IMR-90 (cell line): ENCODE data around the gene NCBP2L. TPM values are rescaled to one million over a fixed set of nuclear protein-coding genes. Genes with fewer than 3 reads are reported as not detected.

Experiments used
- ATAC-seq: fragments of 200-7000 bp; cut with Tn5 transposase; 2 replicates; pipeline ENCODE4 v1.9.1; 2020; ENCODE audit warnings: low read depth, mild to moderate bottlenecking, moderate library complexity
- BruUV-seq: library from RNA; stranded (reverse); fragments of 400-500 nt; replicated peaks from 2 replicates; lab custom pipeline; 2021; lab: Mats Ljungman, UMichigan
- CTCF ChIA-PET: fragments of 300-600 bp; formaldehyde crosslinking; extraction: SDS; loops from one replicate; lab custom pipeline; 2021; ENCODE audit warnings: antibody characterized with exemption; lab: Yijun Ruan, JAX
- POLR2A ChIA-PET: fragments of 300-600 bp; sonication (Branson Sonifier 250); formaldehyde crosslinking; loops from one replicate; lab custom pipeline; 2022; ENCODE audit warnings: antibody characterized with exemption; ENCODE audit not compliant: unreplicated experiment; lab: Charles Lee
- DNase-seq: peaks from one replicate; pipeline ENCODE4 v3.0.0; 2013
- H2AFZ ChIP-seq: replicated peaks from 2 replicates; pipeline ENCODE3; 2013; ENCODE audit warnings: low read length, mild to moderate bottlenecking; ENCODE audit not compliant: poor library complexity
- H2AK5ac ChIP-seq: 2 replicates; pipeline ENCODE4 v1.6.1; 2013; ENCODE audit warnings: low read depth, low read length, inconsistent platforms
- H2AK9ac ChIP-seq: replicated peaks from 2 replicates; pipeline ENCODE3; 2013; ENCODE audit warnings: mild to moderate bottlenecking, low read depth, low read length, moderate library complexity; ENCODE audit not compliant: poor library complexity
- H2BK120ac ChIP-seq: 2 replicates; pipeline ENCODE4 v1.6.1; 2013; ENCODE audit warnings: low read depth, low read length, inconsistent platforms
- H2BK15ac ChIP-seq: 3 replicates; pipeline ENCODE4 v1.6.1; 2013; ENCODE audit warnings: low read depth, low read length, inconsistent platforms
- H2BK20ac ChIP-seq: 2 replicates; pipeline ENCODE4 v1.6.1; 2013; ENCODE audit warnings: low read depth, mild to moderate bottlenecking, inconsistent platforms, low read length, moderate library complexity
- H2BK5ac ChIP-seq: 2 replicates; pipeline ENCODE4 v1.6.1; 2013; ENCODE audit warnings: mild to moderate bottlenecking, low read depth, low read length, inconsistent platforms; ENCODE audit not compliant: poor library complexity, severe bottlenecking
- H3K14ac ChIP-seq: replicated peaks from 2 replicates; pipeline ENCODE4 v1.6.1; 2013; ENCODE audit warnings: low read depth, low read length, inconsistent platforms
- H3K18ac ChIP-seq: 2 replicates; pipeline ENCODE4 v1.6.1; 2013; ENCODE audit warnings: low read depth, low read length, control low read depth
- H3K23ac ChIP-seq: 2 replicates; pipeline ENCODE4 v1.6.1; 2013; ENCODE audit warnings: low read depth, low read length, inconsistent platforms
- H3K27ac ChIP-seq: 2 replicates; pipeline ENCODE4 v1.5.1; 2013; ENCODE audit warnings: mild to moderate bottlenecking, control low read depth, low read length; ENCODE audit not compliant: insufficient read depth
- H3K27me3 ChIP-seq: 2 replicates; pipeline ENCODE4 v1.6.1; 2013; ENCODE audit warnings: low read length; ENCODE audit not compliant: control insufficient read depth, insufficient read depth
- H3K36me3 ChIP-seq: 2 replicates; pipeline ENCODE4 v1.6.1; 2013; ENCODE audit warnings: low read length, mixed read lengths; ENCODE audit not compliant: control insufficient read depth, insufficient read depth
- H3K4ac ChIP-seq: 2 replicates; pipeline ENCODE4 v1.6.1; 2013; ENCODE audit warnings: low read depth, low read length, inconsistent platforms
- H3K4me1 ChIP-seq: 2 replicates; pipeline ENCODE4 v1.6.1; 2013; ENCODE audit warnings: low read length, mixed read lengths; ENCODE audit not compliant: control insufficient read depth, insufficient read depth
- H3K4me2 ChIP-seq: 2 replicates; pipeline ENCODE4 v1.6.1; 2013; ENCODE audit warnings: low read depth, mild to moderate bottlenecking, control low read depth, low read length, moderate library complexity
- H3K4me3 ChIP-seq: 2 replicates; pipeline ENCODE4 v1.5.1; 2013; ENCODE audit warnings: low read depth, mild to moderate bottlenecking, control low read depth, low read length, moderate library complexity; ENCODE audit not compliant: insufficient read depth
- H3K56ac ChIP-seq: 2 replicates; pipeline ENCODE4 v1.6.1; 2013; ENCODE audit warnings: low read length, inconsistent platforms; ENCODE audit not compliant: insufficient read depth; ENCODE audit errors: extremely low read depth
- H3K79me1 ChIP-seq, 2 experiments: 2 replicates each; pipeline ENCODE4 v1.6.1; 2013; ENCODE audit warnings: low read length in 2 of 2, inconsistent platforms in 1 of 2, low read depth in 1 of 2
- H3K9ac ChIP-seq: 2 replicates; pipeline ENCODE4 v1.6.1; 2013; ENCODE audit warnings: low read depth, low read length, control low read depth
- H3K9me1 ChIP-seq: 2 replicates; pipeline ENCODE4 v1.6.1; 2013; ENCODE audit warnings: low read length, inconsistent platforms; ENCODE audit not compliant: insufficient read depth
- H3K9me3 ChIP-seq: 2 replicates; pipeline ENCODE4 v1.6.1; 2013; ENCODE audit warnings: low read length; ENCODE audit not compliant: control insufficient read depth, insufficient read depth
- H4K20me1 ChIP-seq: 2 replicates; pipeline ENCODE4 v1.6.1; 2013; ENCODE audit warnings: low read length, inconsistent platforms; ENCODE audit not compliant: insufficient read depth
- H4K5ac ChIP-seq: 2 replicates; pipeline ENCODE4 v1.6.1; 2013; ENCODE audit warnings: mild to moderate bottlenecking, low read depth, low read length, control low read depth
- H4K8ac ChIP-seq, 2 experiments: 2 replicates each; pipeline ENCODE4 v1.6.1; 2013; ENCODE audit warnings: low read depth in 2 of 2, low read length in 2 of 2, control low read depth in 1 of 2, inconsistent platforms in 1 of 2
- H4K91ac ChIP-seq: 2 replicates; pipeline ENCODE4 v1.6.1; 2013; ENCODE audit warnings: low read depth, low read length, inconsistent platforms; ENCODE audit not compliant: insufficient read depth
- BHLHE40 ChIP-seq: fragments of 150-350 bp; IDR thresholded peaks from 2 replicates; pipeline ENCODE4 v1.6.1; 2016; ENCODE audit warnings: mild to moderate bottlenecking, low read depth, low read length
- CEBPB ChIP-seq: IDR thresholded peaks from 2 replicates; pipeline ENCODE4 v1.6.1; 2012; ENCODE audit warnings: low read depth, low read length, improper control_type of control experiment
- CHD1 ChIP-seq: IDR thresholded peaks from 2 replicates; pipeline ENCODE4 v1.6.1; 2012; ENCODE audit warnings: low read depth, low read length, improper control_type of control experiment
- FOS ChIP-seq: fragments of 150-350 bp; IDR thresholded peaks from 2 replicates; pipeline ENCODE4 v1.6.1; 2016; ENCODE audit warnings: low read depth, low read length
- MAFK ChIP-seq: IDR thresholded peaks from 2 replicates; pipeline ENCODE4 v1.6.1; 2012; ENCODE audit warnings: low read depth, low read length, improper control_type of control experiment
- MAZ ChIP-seq: IDR thresholded peaks from 2 replicates; pipeline ENCODE4 v1.6.1; 2012; ENCODE audit warnings: low read depth, mild to moderate bottlenecking, low read length, improper control_type of control experiment, moderate library complexity, borderline replicate concordance
- MXI1 ChIP-seq: IDR thresholded peaks from 2 replicates; pipeline ENCODE4 v1.6.1; 2012; ENCODE audit warnings: low read depth, mild to moderate bottlenecking, low read length, moderate library complexity, borderline replicate concordance
- NFE2L2 ChIP-seq: fragments of 150-350 bp; IDR thresholded peaks from 2 replicates; pipeline ENCODE4 v1.6.1; 2016; ENCODE audit warnings: low read depth, mild to moderate bottlenecking, low read length
- POLR2A ChIP-seq: IDR thresholded peaks from 2 replicates; pipeline ENCODE4 v1.6.1; 2012; ENCODE audit warnings: mild to moderate bottlenecking, low read depth, low read length
- RAD21 ChIP-seq: IDR thresholded peaks from 2 replicates; pipeline ENCODE4 v1.6.1; 2012; ENCODE audit warnings: low read length, improper control_type of control experiment
- RCOR1 ChIP-seq: IDR thresholded peaks from 2 replicates; pipeline ENCODE4 v1.6.1; 2012; ENCODE audit warnings: mild to moderate bottlenecking, low read length, improper control_type of control experiment; ENCODE audit not compliant: insufficient replicate concordance
- RFX5 ChIP-seq: IDR thresholded peaks from 2 replicates; pipeline ENCODE4 v1.8.0; 2012; ENCODE audit warnings: low read depth, mild to moderate bottlenecking, low read length, moderate library complexity
- SMC3 ChIP-seq: fragments of 150-350 bp; IDR thresholded peaks from 2 replicates; pipeline ENCODE4 v1.6.1; 2016; ENCODE audit warnings: low read depth, mild to moderate bottlenecking, antibody characterized with exemption, low read length, moderate library complexity
- WGBS, 2 experiments: methylation state at CpG; one replicate each; pipeline versions ENCODE4 v1.1.5 to v1.1.7; 2013; ENCODE audit warnings: missing lambda C conversion rate in 2 of 2; ENCODE audit not compliant: insufficient read length in 1 of 2; ENCODE audit errors: extremely low coverage in 2 of 2; 5-methylcytosine and 5-hydroxymethylcytosine counted together
- dilution Hi-C: fragments of 300-500 bp; cut with HindIII; formaldehyde crosslinking; loops from one replicate; pipeline ENCODE4 v1.14.3; 2018; ENCODE audit warnings: low sequenced_read_pairs; ENCODE audit not compliant: unreplicated experiment
- in situ Hi-C: fragments of 300-500 bp; cut with MboI; formaldehyde crosslinking; loops from 3 replicates; pipeline ENCODE4 v1.14.3; 2019; ENCODE audit warnings: low sequenced_read_pairs, inconsistent platforms, mixed read lengths
- intact Hi-C: fragments of 100-400 bp; cut with micrococcal nuclease; formaldehyde crosslinking; loops from 2 replicates; pipeline ENCODE4 v1.10.0; 2022
- polyA plus RNA-seq, 3 experiments: library from polyadenylated mRNA; depleted of rRNA; stranded (reverse); fragments of >200 nt; gene quantifications; 2 replicates each; pipeline ENCODE4 v1.2.3, GENCODE V29; 2012; ENCODE audit warnings: low replicate concordance in 1 of 3
- total RNA-seq: library from RNA; depleted of rRNA; stranded (reverse); fragments of >200 nt; gene quantifications from 2 replicates; pipeline ENCODE4 v1.2.3, GENCODE V29; 2012
- TF ChIP-seq, protein P1 (sequence below): fragments of 150-350 bp; IDR thresholded peaks from 2 replicates; pipeline ENCODE4 v1.6.1; 2016; ENCODE audit warnings: low read depth, mild to moderate bottlenecking, low read length, moderate library complexity, borderline replicate concordance
- TF ChIP-seq, protein P2 (sequence below): conservative IDR thresholded peaks from 2 replicates; pipeline ENCODE4 v1.5.1; 2012; ENCODE audit warnings: mild to moderate bottlenecking, low read depth, low read length, improper control_type of control experiment
- TF ChIP-seq, protein P3 (sequence below): fragments of 150-350 bp; IDR thresholded peaks from 2 replicates; pipeline ENCODE4 v1.6.1; 2017; ENCODE audit warnings: mild to moderate bottlenecking, antibody characterized with exemption, low read length, low read depth

NCBP2L gene
- total and polyA plus RNA-seq, 2 of the 4 experiments (the other 2 are of a cell fraction) = not detected

DNA sequence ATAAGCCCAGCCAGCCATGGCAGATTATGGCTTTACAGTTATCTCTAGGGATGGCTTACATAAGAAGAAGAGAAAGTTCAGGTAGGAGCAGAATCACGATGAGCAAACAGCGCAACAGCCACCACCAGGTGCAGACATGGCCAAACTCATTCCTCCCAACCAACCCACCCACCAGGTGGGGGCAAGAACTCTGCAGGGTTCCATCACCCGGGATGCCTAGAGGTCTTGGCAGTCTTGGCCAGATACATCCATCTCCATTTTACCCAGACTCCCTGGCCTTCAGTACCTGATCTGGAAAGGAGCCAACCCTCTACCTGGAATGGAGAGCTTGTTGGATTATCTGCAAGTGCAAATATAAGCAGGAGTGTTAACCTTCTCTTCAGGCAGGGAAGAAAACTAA, 9.5 kb upstream of the NCBP2L start:
- H3K14ac ChIP-seq = no peak overlapping the region
- no peak for ATAC-seq
- no peak overlapping the region for H2AK9ac ChIP-seq
- no peaks in the 10 kb centered on the region for H3K79me1 ChIP-seq
- H2BK120ac ChIP-seq = no peak overlapping the region
- H3K9me3 ChIP-seq = no peaks in the 10 kb centered on the region
- H2BK15ac ChIP-seq = no peak overlapping the region
- H3K4me3 ChIP-seq = no peak overlapping the region
- H3K23ac ChIP-seq = no peak overlapping the region
- no CpG with 5 or more reads among the region's 3 CpGs for WGBS, 2 experiments
- in situ Hi-C loops = no loop called here
- H3K4ac ChIP-seq = no peak overlapping the region
- POLR2A ChIA-PET = no interaction called here
- no peak overlapping the region for H2AFZ ChIP-seq
- no peak for DNase-seq
- peaks cover 3% of the 10 kb centered on the region; the same call in 1 of the 2 replicates for H4K20me1 ChIP-seq
- peaks cover 53% of the 10 kb centered on the region for H3K27me3 ChIP-seq
- no peaks in the 10 kb centered on the region for H3K36me3 ChIP-seq
- no peak overlapping the region for H4K8ac ChIP-seq
- H3K4me1 ChIP-seq = no peaks in the 10 kb centered on the region
- H2BK5ac ChIP-seq = no peak overlapping the region
- H4K91ac ChIP-seq = no peak overlapping the region
- H4K5ac ChIP-seq = no peak overlapping the region
- no peak overlapping the region for H3K27ac ChIP-seq
- H3K4me2 ChIP-seq = no peak overlapping the region
- TF ChIP-seq RFX5 (no peak), CHD1 (no peak), MXI1 (no peak), RCOR1 (no peak), MAFK (no peak), FOS (no peak), NFE2L2 (no peak), RAD21 (no peak), POLR2A (no peak), CEBPB (no peak), SMC3 (no peak), MAZ (no peak), BHLHE40 (no peak)
- TF ChIP-seq, protein P1, sequence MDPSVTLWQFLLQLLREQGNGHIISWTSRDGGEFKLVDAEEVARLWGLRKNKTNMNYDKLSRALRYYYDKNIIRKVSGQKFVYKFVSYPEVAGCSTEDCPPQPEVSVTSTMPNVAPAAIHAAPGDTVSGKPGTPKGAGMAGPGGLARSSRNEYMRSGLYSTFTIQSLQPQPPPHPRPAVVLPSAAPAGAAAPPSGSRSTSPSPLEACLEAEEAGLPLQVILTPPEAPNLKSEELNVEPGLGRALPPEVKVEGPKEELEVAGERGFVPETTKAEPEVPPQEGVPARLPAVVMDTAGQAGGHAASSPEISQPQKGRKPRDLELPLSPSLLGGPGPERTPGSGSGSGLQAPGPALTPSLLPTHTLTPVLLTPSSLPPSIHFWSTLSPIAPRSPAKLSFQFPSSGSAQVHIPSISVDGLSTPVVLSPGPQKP = no peak
- TF ChIP-seq, protein P2, sequence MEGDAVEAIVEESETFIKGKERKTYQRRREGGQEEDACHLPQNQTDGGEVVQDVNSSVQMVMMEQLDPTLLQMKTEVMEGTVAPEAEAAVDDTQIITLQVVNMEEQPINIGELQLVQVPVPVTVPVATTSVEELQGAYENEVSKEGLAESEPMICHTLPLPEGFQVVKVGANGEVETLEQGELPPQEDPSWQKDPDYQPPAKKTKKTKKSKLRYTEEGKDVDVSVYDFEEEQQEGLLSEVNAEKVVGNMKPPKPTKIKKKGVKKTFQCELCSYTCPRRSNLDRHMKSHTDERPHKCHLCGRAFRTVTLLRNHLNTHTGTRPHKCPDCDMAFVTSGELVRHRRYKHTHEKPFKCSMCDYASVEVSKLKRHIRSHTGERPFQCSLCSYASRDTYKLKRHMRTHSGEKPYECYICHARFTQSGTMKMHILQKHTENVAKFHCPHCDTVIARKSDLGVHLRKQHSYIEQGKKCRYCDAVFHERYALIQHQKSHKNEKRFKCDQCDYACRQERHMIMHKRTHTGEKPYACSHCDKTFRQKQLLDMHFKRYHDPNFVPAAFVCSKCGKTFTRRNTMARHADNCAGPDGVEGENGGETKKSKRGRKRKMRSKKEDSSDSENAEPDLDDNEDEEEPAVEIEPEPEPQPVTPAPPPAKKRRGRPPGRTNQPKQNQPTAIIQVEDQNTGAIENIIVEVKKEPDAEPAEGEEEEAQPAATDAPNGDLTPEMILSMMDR = no peak
- TF ChIP-seq, protein P3, sequence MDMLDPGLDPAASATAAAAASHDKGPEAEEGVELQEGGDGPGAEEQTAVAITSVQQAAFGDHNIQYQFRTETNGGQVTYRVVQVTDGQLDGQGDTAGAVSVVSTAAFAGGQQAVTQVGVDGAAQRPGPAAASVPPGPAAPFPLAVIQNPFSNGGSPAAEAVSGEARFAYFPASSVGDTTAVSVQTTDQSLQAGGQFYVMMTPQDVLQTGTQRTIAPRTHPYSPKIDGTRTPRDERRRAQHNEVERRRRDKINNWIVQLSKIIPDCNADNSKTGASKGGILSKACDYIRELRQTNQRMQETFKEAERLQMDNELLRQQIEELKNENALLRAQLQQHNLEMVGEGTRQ = no peak
- dilution Hi-C loops = no loop called here
- H3K9me1 ChIP-seq = no peaks in the 10 kb centered on the region
- no TSS peak for BruUV-seq
- H2BK20ac ChIP-seq = no peak overlapping the region
- no peak overlapping the region for H3K56ac ChIP-seq
- H3K18ac ChIP-seq = no peak overlapping the region
- intact Hi-C loops = no loop called here
- CTCF ChIA-PET = no interaction called here
- no peak overlapping the region for H3K9ac ChIP-seq
- H2AK5ac ChIP-seq = no peak overlapping the region
